H9 (cell line): ENCODE measurements around the gene BIVM. TPM values are rescaled to one million over a fixed set of nuclear protein-coding genes. Genes with fewer than 3 reads are reported as not detected.

ENCODE experiments used
- DNase-seq: peaks from one replicate; pipeline ENCODE4 v3.0.0-alpha.2; 2017
- H2AFZ ChIP-seq: one replicate; pipeline ENCODE4 v1.6.1; 2013; ENCODE audit warnings: mild to moderate bottlenecking, low read length, control low read depth, moderate library complexity
- H2AK5ac ChIP-seq: 2 replicates; pipeline ENCODE4 v1.6.1; 2013; ENCODE audit warnings: low read length, control low read depth, mixed read lengths; ENCODE audit not compliant: insufficient read length
- H2BK120ac ChIP-seq: one replicate; pipeline ENCODE4 v1.6.1; 2013; ENCODE audit warnings: low read depth, mild to moderate bottlenecking, low read length, control low read depth, inconsistent platforms; ENCODE audit not compliant: poor library complexity, severe bottlenecking
- H2BK12ac ChIP-seq: 2 replicates; pipeline ENCODE4 v1.6.1; 2013; ENCODE audit warnings: low read length, control low read depth, mixed read lengths, low read depth; ENCODE audit not compliant: insufficient read length
- H2BK15ac ChIP-seq: 2 replicates; pipeline ENCODE4 v1.6.1; 2013; ENCODE audit warnings: low read depth, low read length, control low read depth
- H2BK20ac ChIP-seq: one replicate; pipeline ENCODE4 v1.6.1; 2013; ENCODE audit warnings: low read depth, mild to moderate bottlenecking, low read length, control low read depth, inconsistent platforms; ENCODE audit not compliant: poor library complexity, severe bottlenecking
- H2BK5ac ChIP-seq: 2 replicates; pipeline ENCODE4 v1.6.1; 2013; ENCODE audit warnings: low read length, control low read depth, mixed read lengths; ENCODE audit not compliant: insufficient read length
- H3K14ac ChIP-seq: 2 replicates; pipeline ENCODE4 v1.6.1; 2013; ENCODE audit warnings: low read length, control low read depth; ENCODE audit not compliant: insufficient read depth
- H3K18ac ChIP-seq: 2 replicates; pipeline ENCODE4 v1.6.1; 2013; ENCODE audit warnings: low read depth, mild to moderate bottlenecking, mixed read lengths, low read length, control low read depth; ENCODE audit not compliant: insufficient read length
- H3K23ac ChIP-seq: 2 replicates; pipeline ENCODE4 v1.6.1; 2013; ENCODE audit warnings: low read length, control low read depth, mixed read lengths, low read depth; ENCODE audit not compliant: insufficient read length
- H3K23me2 ChIP-seq: 2 replicates; pipeline ENCODE4 v1.6.1; 2013; ENCODE audit warnings: low read depth, mild to moderate bottlenecking, mixed read lengths, low read length, control low read depth; ENCODE audit not compliant: insufficient read length, poor library complexity, severe bottlenecking
- H3K27ac ChIP-seq: 2 replicates; pipeline ENCODE4 v1.5.1; 2013; ENCODE audit warnings: low read length, control low read depth, mixed read lengths, low read depth; ENCODE audit not compliant: insufficient read length
- H3K27me3 ChIP-seq: 2 replicates; pipeline ENCODE4 v1.6.1; 2013; ENCODE audit warnings: low read length, control low read depth, inconsistent platforms; ENCODE audit not compliant: insufficient read depth
- H3K4ac ChIP-seq: 2 replicates; pipeline ENCODE4 v1.6.1; 2013; ENCODE audit warnings: low read depth, mild to moderate bottlenecking, control low read depth, inconsistent platforms, low read length, moderate library complexity
- H3K4me1 ChIP-seq: 2 replicates; pipeline ENCODE4 v1.6.1; 2013; ENCODE audit warnings: low read length, control low read depth, inconsistent platforms; ENCODE audit not compliant: insufficient read depth
- H3K4me2 ChIP-seq: 2 replicates; pipeline ENCODE4 v1.6.1; 2013; ENCODE audit warnings: low read length, control low read depth, mixed read lengths; ENCODE audit not compliant: insufficient read length, insufficient read depth
- H3K56ac ChIP-seq: 2 replicates; pipeline ENCODE4 v1.6.1; 2013; ENCODE audit warnings: low read depth, mild to moderate bottlenecking, mixed read lengths, low read length, control low read depth; ENCODE audit not compliant: insufficient read length
- H3K79me1 ChIP-seq: 2 replicates; pipeline ENCODE4 v1.6.1; 2013; ENCODE audit warnings: low read depth, mild to moderate bottlenecking, moderate library complexity, low read length, control low read depth, inconsistent platforms; ENCODE audit not compliant: insufficient read depth, poor library complexity, severe bottlenecking
- H3K79me2 ChIP-seq: 2 replicates; pipeline ENCODE4 v1.6.1; 2013; ENCODE audit warnings: low read length, control low read depth, inconsistent platforms; ENCODE audit not compliant: insufficient read depth
- H3K9ac ChIP-seq: 2 replicates; pipeline ENCODE4 v1.6.1; 2013; ENCODE audit warnings: low read length, control low read depth, mixed read lengths; ENCODE audit not compliant: insufficient read length; ENCODE audit errors: extremely low read depth
- H3K9me3 ChIP-seq: one replicate; pipeline ENCODE4 v1.6.1; 2013; ENCODE audit warnings: low read depth, low read length, inconsistent platforms; ENCODE audit not compliant: control insufficient read depth
- H3T11ph ChIP-seq: one replicate; pipeline ENCODE4 v1.6.1; 2013; ENCODE audit warnings: mild to moderate bottlenecking, low read length, control low read depth, inconsistent platforms
- H4K20me1 ChIP-seq: one replicate; pipeline ENCODE4 v1.6.1; 2013; ENCODE audit not compliant: control insufficient read depth, insufficient read length, insufficient read depth
- H4K5ac ChIP-seq: 2 replicates; pipeline ENCODE4 v1.6.1; 2013; ENCODE audit warnings: low read depth, mild to moderate bottlenecking, mixed read lengths, low read length, control low read depth; ENCODE audit not compliant: insufficient read length
- H4K8ac ChIP-seq: replicated peaks from 2 replicates; pipeline ENCODE4 v1.6.1; 2013; ENCODE audit warnings: low read length, control low read depth, mixed read lengths, low read depth; ENCODE audit not compliant: insufficient read length
- H4K91ac ChIP-seq: 2 replicates; pipeline ENCODE4 v1.6.1; 2013; ENCODE audit warnings: low read depth, mild to moderate bottlenecking, moderate library complexity, mixed read lengths, low read length, control low read depth; ENCODE audit not compliant: insufficient read length
- H3K27ac Mint-ChIP-seq, 3 experiments: 2 replicates in 2 of 3; 3 replicates in 1 of 3; pipeline ENCODE4 v1.8.0; 2020 to 2021; ENCODE audit warnings: mixed read lengths in 3 of 3, mild to moderate bottlenecking in 1 of 3, moderate library complexity in 1 of 3
- H3K27me3 Mint-ChIP-seq: 2 replicates; pipeline ENCODE4 v1.8.0; 2021; ENCODE audit warnings: low read depth, mild to moderate bottlenecking, moderate library complexity, mixed read lengths
- H3K36me3 Mint-ChIP-seq, 3 experiments: 2 replicates in 2 of 3; 3 replicates in 1 of 3; pipeline ENCODE4 v1.8.0; 2020 to 2021; ENCODE audit warnings: low read depth in 3 of 3, mixed read lengths in 3 of 3; ENCODE audit not compliant: insufficient read depth in 1 of 3
- H3K4me1 Mint-ChIP-seq, 2 experiments: 2 replicates each; pipeline ENCODE4 v1.8.0; 2020; ENCODE audit warnings: mixed read lengths in 2 of 2
- H3K4me3 Mint-ChIP-seq, 2 experiments: 2 replicates in 1 of 2; 3 replicates in 1 of 2; pipeline ENCODE4 v1.8.0; 2020 to 2021; ENCODE audit warnings: mild to moderate bottlenecking in 2 of 2, mixed read lengths in 2 of 2, moderate library complexity in 1 of 2
- H3K9me3 Mint-ChIP-seq, 2 experiments: 2 replicates in 1 of 2; 3 replicates in 1 of 2; pipeline ENCODE4 v1.8.0; 2020; ENCODE audit warnings: mild to moderate bottlenecking in 2 of 2, mixed read lengths in 2 of 2, moderate library complexity in 1 of 2
- CTCF ChIP-seq: fragments of 200-600 bp; sonication (generic); conservative IDR thresholded peaks from 3 replicates; pipeline ENCODE4 v1.8.0; 2021; ENCODE audit warnings: antibody characterized with exemption, mild to moderate bottlenecking
- WGBS: extraction: QIAGEN DNeasy Blood & Tissue Kit; methylation state at CpG from one replicate; pipeline ENCODE4 v1.1.7; 2013; ENCODE audit warnings: missing lambda C conversion rate, low lambda C conversion rate, mixed read lengths; ENCODE audit not compliant: insufficient read length; ENCODE audit errors: extremely low coverage; 5-methylcytosine and 5-hydroxymethylcytosine counted together
- total RNA-seq: library from RNA; stranded (reverse); gene quantifications from 2 replicates; pipeline ENCODE4 v1.2.1, GENCODE V29; 2021

Gene BIVM
- total RNA-seq, 1 experiment from 2014 or later, result 9.0 TPM

DNA sequence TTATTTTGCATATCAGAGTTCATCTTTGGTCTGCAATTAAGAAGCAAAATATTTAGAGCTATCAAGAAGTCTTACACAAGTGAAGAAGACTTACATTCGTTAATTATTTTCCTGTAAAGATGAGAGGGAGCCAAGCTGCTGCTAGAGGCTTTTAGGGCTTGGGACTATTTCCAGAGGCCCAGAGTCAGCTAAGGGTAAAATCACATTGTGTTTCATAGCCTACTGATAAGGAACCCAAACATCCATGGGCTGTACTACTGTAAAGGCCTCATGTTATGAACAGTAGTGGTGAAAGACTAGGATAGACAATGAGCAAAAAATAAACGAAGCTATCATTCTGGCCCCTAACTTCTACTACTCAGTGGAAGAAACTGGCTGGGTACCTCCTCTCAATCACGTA, 14.4 kb upstream of the BIVM start:
- WGBS, result no CpG with 5 or more reads among the region's 3 CpGs

More for the DNA sequence above, 14.4 kb upstream of the BIVM start:
- no peak overlapping the region for H4K5ac ChIP-seq
- no peak overlapping the region for H3K18ac ChIP-seq
- H3K9ac ChIP-seq, result no peak overlapping the region
- H3K4ac ChIP-seq, result no peak overlapping the region
- H3K9me3 ChIP-seq, result no peaks in the 10 kb centered on the region
- Mint-ChIP-seq H3K27ac (no peak overlapping the region; a peak in 1 of 7 replicates), H3K36me3 (peaks cover 37 to 61% (median 45%) of the 10 kb centered on the region in 3 experiments), H3K4me1 (peaks cover 8 to 12% of the 10 kb centered on the region in 2 experiments), H3K4me3 (no peak overlapping the region), H3K9me3 (peaks cover 17 to 20% of the 10 kb centered on the region in 2 experiments), H3K27me3 (0 out of 2 replicates have a peak, but pooled peaks cover 2% of the 10 kb centered on the region)
- H4K8ac ChIP-seq, result no peak overlapping the region
- no peak overlapping the region for H3K27ac ChIP-seq
- TF ChIP-seq CTCF, result no peak
- no peak overlapping the region for H3K23ac ChIP-seq
- no peaks in the 10 kb centered on the region for H3K79me1 ChIP-seq
- H4K91ac ChIP-seq, result no peak overlapping the region
- no peak overlapping the region for H3K4me2 ChIP-seq
- H4K20me1 ChIP-seq, result no peaks in the 10 kb centered on the region
- H3K27me3 ChIP-seq, result no peaks in the 10 kb centered on the region
- H2BK15ac ChIP-seq, result no peak overlapping the region
- H2AFZ ChIP-seq, result no peak overlapping the region
- no peaks in the 10 kb centered on the region for H3K23me2 ChIP-seq
- no peak for DNase-seq
- no peak overlapping the region for H2AK5ac ChIP-seq
- no peak overlapping the region for H3K56ac ChIP-seq
- no peak overlapping the region for H3K14ac ChIP-seq
- no peak overlapping the region for H2BK20ac ChIP-seq
- H3K4me1 ChIP-seq, result no peaks in the 10 kb centered on the region; the same call in 1 of the 2 replicates
- no peaks in the 10 kb centered on the region for H3K79me2 ChIP-seq
- no peak overlapping the region for H2BK12ac ChIP-seq
- no peak overlapping the region for H2BK5ac ChIP-seq
- no peak overlapping the region for H2BK120ac ChIP-seq
- H3T11ph ChIP-seq, result no peak overlapping the region
